Stimulated activated CD4-positive, alpha-beta T cell treated with anti-CD3 and anti-CD28 coated beads, TNF-alpha, amount 100 ng/mL, for 1 hour (primary cell): Measurements from ENCODE around the gene BBC3.
"Not testable (repeated sequence)": the region's sequence is repeated elsewhere in the genome, so short reads cannot be mapped to it uniquely, and the experiment has no call there.

Experiments
- DNase-seq, 3 donors: peaks; one replicate each; pipeline ENCODE4 v3.0.0-alpha.2; 2020; ENCODE audit warnings: low read depth in 3 of 3, low spot score in 1 of 3

BBC3 gene, protein sequence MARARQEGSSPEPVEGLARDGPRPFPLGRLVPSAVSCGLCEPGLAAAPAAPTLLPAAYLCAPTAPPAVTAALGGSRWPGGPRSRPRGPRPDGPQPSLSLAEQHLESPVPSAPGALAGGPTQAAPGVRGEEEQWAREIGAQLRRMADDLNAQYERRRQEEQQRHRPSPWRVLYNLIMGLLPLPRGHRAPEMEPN

GRCh38 chr19:47230921-47231214 lies at the start of gene BBC3:
Gene BBC3, minus strand, starts transcription at chr19:47231199. Its CDS starts 2,768 bp downstream, at chr19:47228431.
- DNase-seq, result no peak

- DNase-seq, result peak in 1 of 3 donors; percentile 45
Observed at GRCh38 chr19:47280183-47280797, 49.3 kb upstream of the BBC3 start.

GRCh38 chr19:47276513-47276912 lies 45.5 kb upstream of the BBC3 start:
- not testable (repeated sequence) for DNase-seq

DNA sequence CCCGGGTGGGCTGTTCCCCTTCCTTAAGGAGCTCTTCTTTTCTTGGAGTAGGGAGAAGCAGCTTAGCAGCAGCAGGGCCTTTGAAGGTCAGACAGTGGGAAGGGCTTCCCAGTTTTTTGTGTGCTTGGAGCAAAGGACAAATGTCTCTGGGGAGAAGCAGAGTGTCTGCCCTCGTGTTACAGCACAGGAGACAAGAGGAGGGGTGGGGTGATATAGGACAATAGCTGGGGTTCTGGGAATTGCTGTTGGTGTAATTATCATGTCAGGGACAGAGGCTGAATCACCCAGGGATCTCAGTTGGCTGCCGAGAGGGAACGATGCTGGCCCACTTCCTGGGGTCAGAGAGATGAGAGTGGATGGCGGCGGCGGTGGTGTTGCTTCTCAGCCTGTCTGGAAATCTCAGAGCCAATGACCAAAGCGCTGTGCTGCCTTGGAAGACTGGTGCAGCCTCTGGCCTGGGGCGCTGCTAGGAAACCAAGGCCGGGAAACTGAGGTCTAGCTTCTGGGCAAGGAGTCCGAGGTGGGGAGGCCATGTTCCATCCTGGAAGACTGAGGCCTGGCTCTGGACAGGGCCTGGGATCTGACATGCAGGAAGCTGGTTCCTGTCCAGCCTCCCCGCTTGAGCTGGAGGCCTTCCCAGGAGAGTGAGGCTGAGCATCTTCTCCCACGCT lies 44.9 kb upstream of the BBC3 start:
- DNase-seq, result no peak

DNA sequence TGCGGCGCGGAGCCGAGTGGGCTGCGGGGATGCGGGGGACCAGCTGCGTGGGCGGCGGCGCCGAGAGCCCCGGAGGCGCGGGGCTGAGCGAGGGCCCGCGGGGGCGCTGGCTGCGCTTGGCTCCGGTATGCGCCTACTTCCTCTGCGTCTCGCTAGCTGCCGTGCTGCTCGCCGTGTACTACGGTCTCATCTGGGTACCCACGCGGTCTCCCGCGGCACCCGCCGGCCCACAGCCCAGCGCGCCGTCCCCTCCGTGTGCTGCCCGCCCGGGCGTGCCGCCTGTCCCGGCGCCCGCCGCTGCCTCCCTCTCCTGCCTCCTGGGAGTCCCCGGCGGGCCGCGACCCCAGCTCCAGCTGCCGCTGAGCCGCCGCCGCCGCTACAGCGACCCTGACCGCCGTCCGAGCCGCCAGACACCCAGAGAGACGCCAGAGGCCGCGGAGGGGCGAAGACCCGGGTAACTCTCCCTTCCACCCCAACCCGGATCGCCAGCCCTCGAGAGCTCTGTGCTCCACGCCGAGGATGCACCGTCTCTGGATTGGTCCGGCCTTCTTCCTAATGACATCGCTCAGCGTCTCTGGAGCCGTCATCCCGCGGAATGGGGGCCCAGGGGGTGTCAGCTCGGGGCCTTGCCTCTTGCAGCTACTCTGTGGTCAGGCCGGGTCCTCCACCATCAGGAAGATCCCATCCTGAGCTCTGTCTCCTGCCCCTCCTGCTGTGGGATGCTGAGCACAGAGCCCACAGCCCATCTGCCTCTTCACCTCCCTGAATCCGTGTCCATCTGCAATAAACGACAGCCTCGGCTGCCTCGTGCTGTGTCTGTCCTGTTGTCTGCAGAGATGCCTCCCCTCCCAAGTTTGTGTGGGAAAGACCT lies 44.1 kb upstream of the BBC3 start:
- no peak for DNase-seq

DNA sequence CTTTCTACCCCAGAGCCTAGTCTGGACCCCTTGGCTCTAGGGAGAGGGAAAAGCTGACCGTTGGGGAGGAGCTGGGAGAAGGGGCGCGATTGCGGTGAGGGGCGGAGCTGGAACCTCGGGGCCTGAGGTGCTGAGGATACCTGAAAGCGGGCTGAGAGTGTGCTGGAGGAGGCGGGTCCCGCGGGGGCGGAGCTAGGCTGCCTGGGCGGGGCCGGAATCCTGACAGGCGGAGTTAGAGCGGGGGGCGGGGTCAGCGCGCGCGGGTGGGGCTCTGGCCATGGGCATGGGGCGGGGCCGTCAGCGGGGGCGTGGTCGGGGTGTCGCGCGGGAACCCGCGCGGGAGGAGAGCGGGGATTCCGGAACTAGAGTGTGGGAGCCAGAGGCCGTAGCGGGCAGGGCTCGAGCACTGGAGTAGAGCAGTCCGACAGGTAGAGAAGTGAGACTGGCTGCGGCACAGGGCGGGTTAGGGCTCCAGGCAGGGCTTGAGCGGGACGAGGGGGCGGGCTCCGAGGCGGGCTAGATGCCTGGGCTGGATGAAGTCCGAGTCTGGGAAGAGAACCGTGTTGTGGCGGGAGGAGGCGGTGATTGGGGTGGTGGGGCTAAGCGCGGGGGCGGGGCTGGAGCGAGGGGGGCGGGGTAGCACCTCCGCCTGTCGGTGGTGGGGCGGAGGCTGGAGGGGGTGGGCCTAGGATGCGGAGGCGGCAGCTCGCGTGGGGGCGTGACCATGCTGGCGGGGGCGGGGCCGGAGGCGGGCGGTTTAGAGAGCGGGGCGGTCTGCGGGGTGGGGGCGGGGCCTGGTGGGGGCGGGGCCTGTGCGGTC lies 43.3 kb upstream of the BBC3 start, which contains the start of gene INAFM1:
Gene INAFM1, plus strand, starts transcription at position 815 of the 820 bp plus-strand sequence. CDS start 35 bp downstream, outside the sequence.
- DNase-seq, result peak; percentile 99 to 100 (median 100)

GRCh38 chr19:47273313-47274070 lies 42.5 kb upstream of the BBC3 start:
- DNase-seq, result peak; percentile 73 to 76 (median 75)

- DNase-seq, result peak in 1 of 3 donors; percentile 47
Observed at GRCh38 chr19:47272448-47273312, 41.7 kb upstream of the BBC3 start.

DNA sequence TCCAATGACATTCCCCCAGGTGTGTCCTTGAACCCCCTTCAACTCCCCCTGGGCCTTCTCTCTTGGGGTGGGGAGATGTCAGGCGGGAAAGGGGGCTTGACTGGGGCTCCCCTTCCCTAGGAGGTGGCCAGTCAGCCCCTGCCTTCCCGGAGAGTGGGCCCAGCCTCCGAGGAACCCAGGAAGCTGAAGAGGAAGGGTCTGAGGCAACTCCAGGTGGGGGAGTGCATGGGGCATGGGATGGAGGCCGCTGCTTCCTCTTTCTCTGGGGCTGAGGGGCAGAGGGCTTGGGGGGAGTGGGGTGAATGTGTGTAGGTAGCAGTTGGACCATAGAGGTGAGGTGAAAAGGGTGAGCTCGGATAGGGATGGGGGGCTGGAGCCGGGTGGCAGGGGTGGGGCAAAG lies 41.0 kb upstream of the BBC3 start:
- DNase-seq, result no peak

- no peak for DNase-seq
Observed at GRCh38 chr19:47270408-47270807, 39.4 kb upstream of the BBC3 start.

- no peak for DNase-seq
Observed at GRCh38 chr19:47269596-47269995, 38.6 kb upstream of the BBC3 start.

DNA sequence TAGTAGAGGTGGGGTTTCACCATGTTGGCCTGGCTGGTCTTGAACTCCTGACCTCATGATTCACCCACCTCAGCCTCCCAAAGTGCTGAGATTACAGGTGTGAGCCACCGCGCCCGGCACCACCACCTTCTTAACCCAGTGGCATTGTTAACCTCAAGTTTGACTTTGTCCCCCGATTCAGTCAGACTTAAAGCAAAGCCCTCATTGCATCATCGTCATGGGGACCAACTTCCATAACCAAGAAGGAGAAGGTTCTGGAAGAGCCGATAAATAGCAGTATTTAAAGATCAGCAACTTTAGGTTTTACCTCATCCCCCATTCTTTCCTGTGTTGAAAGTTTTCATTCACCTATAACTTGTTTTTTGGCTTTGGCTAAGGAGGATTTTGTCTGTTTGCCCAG lies 37.0 kb upstream of the BBC3 start:
- no peak for DNase-seq

GRCh38 chr19:47267350-47267759 lies 36.4 kb upstream of the BBC3 start:
- DNase-seq, result no peak

GRCh38 chr19:47266401-47266941 lies 35.5 kb upstream of the BBC3 start:
- DNase-seq, result no peak

GRCh38 chr19:47264629-47265028 lies 33.6 kb upstream of the BBC3 start:
- no peak for DNase-seq

DNA sequence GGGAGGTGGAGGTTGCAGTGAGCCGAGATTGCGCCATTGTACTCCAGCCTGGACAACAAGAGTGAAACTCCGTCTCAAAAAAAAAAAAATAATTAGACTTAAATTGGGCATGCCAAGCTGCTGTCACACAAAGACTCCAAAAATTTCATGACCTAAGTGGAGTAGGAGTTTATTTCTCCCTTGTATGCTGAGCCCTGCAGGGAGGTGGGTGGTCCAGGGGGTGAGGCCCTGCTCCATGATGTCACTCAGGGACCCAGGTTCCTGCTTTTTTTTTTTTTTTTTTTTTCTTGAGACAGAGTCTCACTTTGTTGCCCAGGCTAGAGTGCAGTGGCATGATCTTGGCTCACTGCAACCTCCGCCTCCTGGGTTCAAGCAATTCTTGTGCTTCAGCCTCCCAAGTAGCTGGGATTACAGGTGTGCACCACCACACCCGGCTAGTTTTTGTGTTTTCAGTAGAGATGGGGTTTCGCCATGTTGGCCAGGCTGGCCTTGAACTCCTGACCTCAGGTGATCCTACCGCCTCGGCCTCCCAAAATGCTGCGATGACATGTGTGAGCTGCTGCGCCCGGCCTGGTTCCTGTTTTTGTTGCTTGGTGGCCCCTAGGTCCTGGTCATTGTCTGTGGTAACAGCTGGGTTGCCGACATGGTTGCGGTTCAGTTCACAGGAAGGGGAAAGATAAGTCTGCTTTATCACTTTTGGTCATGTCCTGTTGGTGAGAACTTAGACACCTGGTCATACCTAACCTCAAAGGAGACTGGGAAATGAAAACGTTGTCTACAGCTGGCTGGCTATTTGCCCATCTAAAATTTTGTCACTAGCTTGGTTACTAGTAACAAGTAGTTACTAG lies 31.2 kb upstream of the BBC3 start:
- not testable (repeated sequence) for DNase-seq

DNA sequence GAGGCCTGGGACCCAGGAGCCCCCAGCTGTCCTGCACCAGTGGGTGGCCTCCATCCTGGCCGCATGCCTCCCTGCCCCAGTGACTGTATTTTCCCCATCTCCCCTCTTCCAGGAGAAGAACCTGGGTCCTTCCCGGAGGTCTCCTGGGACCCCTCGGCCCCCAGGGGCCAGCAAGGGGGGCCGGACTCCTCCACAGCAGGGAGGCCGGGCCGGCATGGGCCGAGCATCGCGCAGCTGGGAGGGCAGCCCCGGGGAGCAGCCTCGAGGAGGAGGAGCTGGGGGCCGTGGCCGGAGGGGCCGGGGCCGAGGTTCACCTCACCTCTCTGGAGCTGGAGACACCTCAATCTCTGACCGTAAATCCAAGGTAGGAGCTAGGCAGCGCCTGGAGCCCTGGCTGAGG lies 29.5 kb upstream of the BBC3 start:
- DNase-seq, result no peak
